ENCODE measurements around the gene PCAT7.

GRCh38 chr9:94602666-94603065 lies 47.8 kb downstream of the PCAT7 start:
- TF ChIP-seq CTCF (IDR thresholded peaks at IDR 0.05), result no peak
- TF ChIP-seq EP300 (IDR thresholded peaks at IDR 0.05; ENCODE audit: low read depth), result no peak

All from transverse colon (tissue), 3 donors.